HG03066 (cell line): ENCODE data around the gene INPP5D.
A peak's percentile ranks its signal among the peaks of the same experiment; 100 is the strongest.

Source experiments
- ATAC-seq: cut with Tn5 transposase; IDR thresholded peaks from one replicate; pipeline ENCODE4 v1.9.1; 2021; ENCODE audit warnings: low read depth; ENCODE audit not compliant: unreplicated experiment

The INPP5D gene

GRCh38 chr2:233251306-233252116 lies 191.4 kb downstream of the INPP5D start, which contains the start of gene ATG16L1:
ATG16L1 (plus strand) TSS chr2:233251673; CDS start chr2:233251828, 155 bp downstream.
- ATAC-seq: peak; percentile 95

GRCh38 chr2:233252227-233252626 lies 192.1 kb downstream of the INPP5D start:
- ATAC-seq: no peak

- no peak for ATAC-seq
Measured at GRCh38 chr2:233255151-233255550, 195.0 kb downstream of the INPP5D start.

- no peak for ATAC-seq
Measured at GRCh38 chr2:233256048-233256447, 195.9 kb downstream of the INPP5D start.
